Skeletal muscle tissue (tissue), 4 donors: Measurements from ENCODE around the gene USH2A. TPM values are rescaled to one million over a fixed set of nuclear protein-coding genes. Genes with fewer than 3 reads are reported as not detected.

Source experiments
- H3K27ac ChIP-seq: one replicate; pipeline ENCODE4 v1.7.0; 2013; ENCODE audit warnings: mild to moderate bottlenecking, low read depth, low read length, inconsistent platforms
- H3K27me3 ChIP-seq, 3 donors: one replicate each; pipeline ENCODE4 v1.7.0; 2013; ENCODE audit warnings: low read length in 3 of 3; ENCODE audit not compliant: control insufficient read depth in 3 of 3, insufficient read depth in 3 of 3
- H3K36me3 ChIP-seq, 3 donors: one replicate each; pipeline ENCODE4 v1.7.0; 2013; ENCODE audit warnings: low read length in 3 of 3; ENCODE audit not compliant: control insufficient read depth in 3 of 3, insufficient read depth in 3 of 3
- H3K4me1 ChIP-seq, 3 donors: one replicate each; pipeline ENCODE4 v1.7.0; 2013; ENCODE audit warnings: low read length in 3 of 3, mild to moderate bottlenecking in 3 of 3; ENCODE audit not compliant: control insufficient read depth in 3 of 3, insufficient read depth in 3 of 3
- H3K4me3 ChIP-seq, 3 donors: one replicate each; pipeline ENCODE4 v1.7.0; 2013; ENCODE audit warnings: low read length in 3 of 3
- H3K9ac ChIP-seq, 3 donors: one replicate each; pipeline ENCODE4 v1.7.0; 2013; ENCODE audit warnings: low read length in 3 of 3, mild to moderate bottlenecking in 3 of 3, moderate library complexity in 2 of 3, low read depth in 1 of 3
- H3K9me3 ChIP-seq, 3 donors: one replicate each; pipeline ENCODE4 v1.7.0; 2013; ENCODE audit warnings: low read length in 3 of 3; ENCODE audit not compliant: control insufficient read depth in 3 of 3
- total RNA-seq: library from RNA; depleted of rRNA; stranded (reverse); fragments of >200 nt; gene quantifications from one replicate; pipeline ENCODE4 v1.2.3, GENCODE V29; 2014
- donor health status: Osteomylitis.

USH2A gene
- total RNA-seq, 1 donor from 2014 or later, result 0.52 TPM

DNA sequence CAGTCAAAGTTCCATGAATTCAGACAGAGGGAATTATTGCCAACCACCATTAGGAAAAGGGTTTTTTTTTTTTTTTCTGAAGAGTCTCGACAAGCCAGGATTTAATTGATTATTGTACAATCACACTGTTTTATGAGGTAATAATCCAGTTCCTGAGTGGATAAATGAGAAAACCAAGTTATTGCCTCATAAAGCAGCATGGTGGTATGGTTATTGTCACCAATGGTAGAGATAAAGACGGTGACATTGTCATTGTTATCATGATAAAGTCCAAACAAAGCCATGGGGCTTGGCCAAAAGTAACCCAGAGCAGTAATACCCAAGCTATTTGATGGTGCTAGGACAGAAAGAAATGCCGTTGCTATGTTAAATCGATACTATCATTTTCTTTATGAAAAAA, 232.8 kb downstream of the USH2A start:
- no peaks in the 10 kb centered on the region for H3K27me3 ChIP-seq
- no peaks in the 10 kb centered on the region for H3K9me3 ChIP-seq
- no peak overlapping the region for H3K27ac ChIP-seq
- H3K36me3 ChIP-seq, result no peaks in the 10 kb centered on the region
- no peak overlapping the region for H3K9ac ChIP-seq
- H3K4me3 ChIP-seq, result no peak overlapping the region
- no peaks in the 10 kb centered on the region for H3K4me1 ChIP-seq

DNA sequence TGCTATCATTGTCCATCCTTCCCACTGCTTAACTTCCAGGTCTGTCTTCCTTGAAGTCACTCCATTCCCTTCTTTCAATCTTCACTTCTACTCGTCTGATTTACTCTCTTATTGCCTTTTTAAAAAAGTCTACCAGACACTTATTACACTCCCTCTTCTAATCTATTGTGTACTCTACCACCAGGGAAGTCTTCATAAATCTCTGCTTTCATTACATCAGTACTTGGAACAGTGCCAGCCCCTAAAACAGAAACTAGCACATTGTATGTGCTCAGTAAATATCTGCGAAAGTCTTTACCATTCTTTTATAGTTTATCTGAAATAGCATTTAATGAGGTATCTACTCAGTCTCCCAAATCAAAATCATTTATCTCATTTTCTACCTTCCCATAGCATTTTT, 236.4 kb downstream of the USH2A start:
- no peaks in the 10 kb centered on the region for H3K4me1 ChIP-seq
- H3K27ac ChIP-seq, result no peak overlapping the region
- H3K27me3 ChIP-seq, result no peaks in the 10 kb centered on the region
- H3K9ac ChIP-seq, result no peak overlapping the region
- no peak overlapping the region for H3K4me3 ChIP-seq
- H3K36me3 ChIP-seq, result no peaks in the 10 kb centered on the region
- no peaks in the 10 kb centered on the region for H3K9me3 ChIP-seq

DNA sequence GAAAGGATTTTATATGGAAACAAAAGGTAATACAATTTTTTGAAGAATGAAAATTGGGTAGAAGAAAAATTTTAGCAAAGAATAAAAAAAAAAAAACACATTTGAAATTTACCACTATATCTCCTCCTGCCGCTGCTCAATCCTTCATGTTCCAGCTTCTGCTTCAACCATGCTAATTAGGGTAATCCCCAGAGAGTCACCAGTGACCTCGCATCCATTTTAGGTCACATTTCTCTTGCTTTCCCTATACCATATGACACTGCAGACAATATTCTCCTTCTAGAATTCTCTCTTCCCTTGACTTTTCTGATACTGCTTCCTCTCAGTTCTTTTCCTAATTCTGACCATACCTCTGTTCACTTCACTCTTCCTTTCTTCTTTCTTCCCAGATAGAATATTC, 237.1 kb downstream of the USH2A start:
- no peaks in the 10 kb centered on the region for H3K27me3 ChIP-seq
- no peaks in the 10 kb centered on the region for H3K36me3 ChIP-seq
- no peaks in the 10 kb centered on the region for H3K9me3 ChIP-seq
- H3K4me3 ChIP-seq, result no peak overlapping the region
- H3K4me1 ChIP-seq, result no peaks in the 10 kb centered on the region
- no peak overlapping the region for H3K27ac ChIP-seq
- H3K9ac ChIP-seq, result no peak overlapping the region

DNA sequence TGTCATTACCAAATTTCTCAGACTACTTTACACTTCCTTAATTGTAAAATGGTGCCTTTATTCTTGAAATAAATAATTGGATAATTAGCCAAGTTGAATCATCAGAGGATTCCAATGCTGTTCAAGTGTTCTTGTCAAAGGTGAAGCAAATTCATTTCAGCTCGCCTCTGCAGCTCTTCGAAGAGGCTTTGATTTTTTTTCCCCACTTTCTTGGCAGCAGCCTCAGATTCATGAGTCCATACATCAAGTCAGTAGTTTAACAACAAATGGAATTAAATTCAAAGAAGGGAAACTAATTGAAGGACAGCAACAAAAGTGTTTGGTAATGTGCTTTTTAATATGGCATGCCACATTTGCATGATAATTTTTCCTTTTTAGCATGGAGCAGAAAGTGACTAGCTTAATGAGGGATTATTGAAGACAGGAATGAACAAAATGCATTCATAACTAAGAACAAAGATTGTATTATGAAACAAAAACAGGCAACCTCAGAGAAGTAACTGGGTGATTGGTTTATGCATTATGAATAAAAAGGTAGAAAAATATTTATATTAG, 239.0 kb downstream of the USH2A start:
- Histone ChIP-seq H3K27ac (no peak overlapping the region), H3K4me1 (no peaks in the 10 kb centered on the region), H3K4me3 (no peak overlapping the region), H3K36me3 (no peaks in the 10 kb centered on the region), H3K9ac (no peak overlapping the region), H3K9me3 (no peaks in the 10 kb centered on the region), H3K27me3 (no peaks in the 10 kb centered on the region)

DNA sequence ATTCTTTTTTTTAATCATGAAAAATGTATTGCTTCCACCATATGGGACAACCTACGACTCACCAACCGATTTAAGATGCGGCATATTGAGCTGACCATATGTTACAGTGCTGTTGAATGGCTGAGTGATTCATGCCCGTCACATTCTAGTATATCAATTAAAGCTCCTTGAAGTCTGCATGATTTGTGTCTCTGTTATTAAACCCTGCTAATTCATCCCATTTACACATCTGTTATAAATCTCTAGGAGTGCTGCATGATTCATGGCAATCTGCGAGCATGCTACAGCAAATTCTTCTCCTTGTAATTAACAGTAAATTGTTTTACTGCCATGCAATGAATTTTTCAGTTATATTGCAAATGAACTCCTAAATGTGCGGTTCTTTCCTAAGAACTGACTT, 239.8 kb downstream of the USH2A start:
- H3K27ac ChIP-seq, result no peak overlapping the region
- H3K4me3 ChIP-seq, result no peak overlapping the region
- H3K9me3 ChIP-seq, result no peaks in the 10 kb centered on the region
- H3K9ac ChIP-seq, result no peak overlapping the region
- no peaks in the 10 kb centered on the region for H3K27me3 ChIP-seq
- H3K4me1 ChIP-seq, result no peaks in the 10 kb centered on the region
- no peaks in the 10 kb centered on the region for H3K36me3 ChIP-seq

DNA sequence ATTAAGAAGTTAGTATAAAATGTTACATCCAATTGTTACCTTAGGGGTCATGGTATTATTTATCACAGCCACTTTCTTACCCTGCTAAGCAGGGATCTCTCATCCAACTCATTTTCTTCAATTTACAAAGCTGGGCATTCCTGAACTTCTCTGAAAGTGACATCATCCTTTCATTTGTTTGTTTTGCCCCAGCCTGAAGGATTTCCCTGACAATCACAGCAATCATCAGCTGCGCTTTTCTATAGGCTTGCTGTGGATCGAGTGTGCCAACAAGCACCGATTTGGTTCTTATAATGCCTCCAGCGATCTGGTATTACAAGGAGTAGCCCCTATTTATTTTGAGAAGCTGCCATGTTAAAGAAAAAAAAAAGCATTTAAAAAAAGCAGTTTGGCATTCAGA, 240.2 kb downstream of the USH2A start:
- no peaks in the 10 kb centered on the region for H3K36me3 ChIP-seq
- H3K9ac ChIP-seq, result no peak overlapping the region
- H3K27me3 ChIP-seq, result no peaks in the 10 kb centered on the region
- no peak overlapping the region for H3K4me3 ChIP-seq
- H3K9me3 ChIP-seq, result no peaks in the 10 kb centered on the region
- H3K4me1 ChIP-seq, result no peaks in the 10 kb centered on the region
- no peak overlapping the region for H3K27ac ChIP-seq

DNA sequence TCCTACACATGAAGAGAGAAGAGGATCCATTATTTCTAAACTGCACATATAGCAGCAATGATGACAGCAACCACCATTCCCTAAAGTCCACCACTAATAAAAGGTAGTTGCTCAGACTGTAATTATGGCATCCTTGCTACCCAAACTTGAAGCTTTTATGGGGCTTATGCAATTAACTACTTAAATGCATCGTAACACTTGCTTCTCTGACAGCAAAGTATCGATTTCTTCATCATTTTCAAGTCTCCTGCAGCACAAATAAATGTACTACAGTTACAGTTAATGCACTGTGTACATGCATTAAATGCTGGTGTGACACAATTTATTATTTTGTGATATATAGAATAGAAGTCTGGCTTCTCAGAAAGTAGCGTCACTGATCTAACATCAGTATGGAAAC, 241.7 kb downstream of the USH2A start:
- no peaks in the 10 kb centered on the region for H3K27me3 ChIP-seq
- no peaks in the 10 kb centered on the region for H3K36me3 ChIP-seq
- H3K9me3 ChIP-seq, result no peaks in the 10 kb centered on the region
- no peak overlapping the region for H3K4me3 ChIP-seq
- no peak overlapping the region for H3K27ac ChIP-seq
- H3K4me1 ChIP-seq, result no peaks in the 10 kb centered on the region
- H3K9ac ChIP-seq, result no peak overlapping the region

DNA sequence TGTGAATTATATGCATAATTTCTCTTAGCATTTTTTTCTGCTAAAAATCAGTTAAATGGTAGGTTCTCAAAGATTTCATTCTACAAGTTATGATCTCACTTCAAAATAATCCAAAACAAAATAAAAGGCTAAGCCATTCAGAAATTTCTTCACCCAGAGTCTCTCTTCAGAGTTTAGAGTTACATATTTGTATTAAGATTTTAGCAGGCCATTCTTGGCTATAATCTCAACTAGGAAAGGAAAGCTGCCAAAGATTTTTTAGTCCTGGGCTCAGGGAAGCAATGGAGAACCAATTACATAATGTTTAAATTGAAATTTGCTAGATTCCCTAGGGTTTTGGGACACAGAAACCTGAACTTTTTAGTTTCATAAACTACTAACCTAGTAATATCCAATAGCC, 245.0 kb downstream of the USH2A start:
- H3K36me3 ChIP-seq, result no peaks in the 10 kb centered on the region
- H3K9ac ChIP-seq, result no peak overlapping the region
- H3K27me3 ChIP-seq, result no peaks in the 10 kb centered on the region
- H3K4me1 ChIP-seq, result no peaks in the 10 kb centered on the region
- no peaks in the 10 kb centered on the region for H3K9me3 ChIP-seq
- no peak overlapping the region for H3K27ac ChIP-seq
- H3K4me3 ChIP-seq, result no peak overlapping the region

DNA sequence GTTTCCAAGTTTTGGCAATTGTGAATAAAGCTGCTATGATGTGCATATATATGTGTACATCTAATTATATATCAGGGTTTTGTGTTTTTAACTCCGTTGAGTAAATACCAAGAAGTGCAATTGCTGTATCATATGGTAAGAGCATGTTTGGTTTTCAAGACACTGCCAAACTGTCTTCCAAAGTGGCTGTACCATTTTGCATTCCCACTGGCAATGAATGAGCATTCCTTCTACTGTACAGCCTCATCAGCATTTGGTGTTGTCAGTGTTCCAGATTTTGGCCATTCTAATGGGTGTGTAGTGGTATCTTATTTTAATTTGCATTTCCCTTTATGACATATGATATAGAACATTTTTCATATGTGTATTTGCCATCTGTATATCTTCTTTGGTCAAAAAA, 246.3 kb downstream of the USH2A start:
- Histone ChIP-seq H3K4me1 (no peaks in the 10 kb centered on the region), H3K36me3 (no peaks in the 10 kb centered on the region), H3K27ac (no peak overlapping the region), H3K9ac (no peak overlapping the region), H3K4me3 (no peak overlapping the region), H3K9me3 (no peaks in the 10 kb centered on the region), H3K27me3 (no peaks in the 10 kb centered on the region)

DNA sequence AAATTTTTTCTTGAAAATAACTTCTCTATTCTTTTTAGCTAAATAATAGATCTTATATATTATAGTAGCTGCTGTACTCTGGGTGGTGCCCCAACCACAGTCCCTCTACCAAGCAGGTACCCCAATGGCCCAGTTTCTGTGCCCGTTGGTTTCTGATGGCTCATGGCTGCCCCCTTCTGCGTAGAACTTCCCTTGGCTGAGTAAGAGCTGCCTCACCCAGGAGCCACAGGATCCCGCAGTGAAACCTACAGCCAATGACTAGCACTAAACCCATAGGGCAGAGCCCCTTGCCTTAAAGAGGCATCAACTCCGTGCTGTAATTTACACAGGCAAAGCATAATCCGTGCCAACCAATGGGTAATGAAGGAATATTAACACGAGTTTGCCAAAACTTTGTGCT, 247.5 kb downstream of the USH2A start:
- Histone ChIP-seq H3K9ac (no peak overlapping the region), H3K27ac (no peak overlapping the region), H3K27me3 (no peaks in the 10 kb centered on the region), H3K9me3 (no peaks in the 10 kb centered on the region), H3K4me3 (no peak overlapping the region), H3K36me3 (no peaks in the 10 kb centered on the region), H3K4me1 (no peaks in the 10 kb centered on the region)
